HG02973 (cell line): ENCODE data around the gene ATP2B2.
"Not testable (repeated sequence)": the region's sequence is repeated elsewhere in the genome, so short reads cannot be mapped to it uniquely, and the experiment has no call there.

Experiments
- ATAC-seq: cut with Tn5 transposase; IDR thresholded peaks from one replicate; pipeline ENCODE4 v1.9.1; 2021; ENCODE audit warnings: moderate library complexity; ENCODE audit not compliant: unreplicated experiment

Gene ATP2B2

GRCh38 chr3:10505050-10505790, at the start of gene ATP2B2:
Gene ATP2B2 (minus strand): TSS chr3:10505586. CDS start chr3:10449543, 56,043 bp downstream.
- ATAC-seq = no peak

DNA sequence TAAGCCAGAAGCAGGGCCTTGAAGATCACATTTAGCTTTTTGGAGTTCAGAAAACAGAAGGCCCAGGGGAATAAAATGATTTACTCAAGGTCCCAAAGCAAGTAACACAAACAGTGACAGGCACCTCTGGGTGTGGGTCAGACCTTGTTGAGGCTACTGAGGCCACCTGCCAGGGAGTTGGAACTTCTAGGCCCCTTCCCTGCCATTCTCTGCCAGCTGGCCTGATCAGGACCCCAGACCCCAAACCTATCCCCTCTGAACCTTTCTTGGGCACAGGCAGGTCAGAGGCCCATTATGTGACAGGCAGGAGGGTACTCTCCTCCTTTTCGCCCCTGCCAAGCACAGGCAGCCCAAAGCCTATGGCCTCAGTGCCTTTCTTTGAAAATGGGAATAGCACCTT, 49.4 kb upstream of the ATP2B2 start:
- no peak for ATAC-seq

- no peak for ATAC-seq
These were observed 48.8 kb upstream of the ATP2B2 start for GRCh38 chr3:10554236-10554611.

- no peak for ATAC-seq
These were observed 48.3 kb upstream of the ATP2B2 start for GRCh38 chr3:10553591-10554235.

DNA sequence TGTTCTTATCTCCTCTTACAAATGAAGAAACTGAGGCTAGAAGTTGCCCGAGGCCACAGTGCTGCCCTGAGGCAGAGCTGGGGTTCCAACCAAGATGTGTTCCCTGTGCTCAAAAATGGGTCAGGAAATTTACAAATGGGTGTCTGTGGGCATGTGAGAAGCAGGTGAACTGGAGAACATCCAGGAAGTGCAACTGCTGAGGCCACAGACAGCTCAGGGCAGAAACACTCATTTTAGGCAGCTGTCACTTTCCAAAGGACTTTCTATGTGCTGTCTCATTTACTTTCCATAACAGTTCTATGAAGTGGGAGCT, 47.2 kb upstream of the ATP2B2 start:
- no peak for ATAC-seq

- ATAC-seq = no peak
These were observed 46.6 kb upstream of the ATP2B2 start for GRCh38 chr3:10551821-10552630.

DNA sequence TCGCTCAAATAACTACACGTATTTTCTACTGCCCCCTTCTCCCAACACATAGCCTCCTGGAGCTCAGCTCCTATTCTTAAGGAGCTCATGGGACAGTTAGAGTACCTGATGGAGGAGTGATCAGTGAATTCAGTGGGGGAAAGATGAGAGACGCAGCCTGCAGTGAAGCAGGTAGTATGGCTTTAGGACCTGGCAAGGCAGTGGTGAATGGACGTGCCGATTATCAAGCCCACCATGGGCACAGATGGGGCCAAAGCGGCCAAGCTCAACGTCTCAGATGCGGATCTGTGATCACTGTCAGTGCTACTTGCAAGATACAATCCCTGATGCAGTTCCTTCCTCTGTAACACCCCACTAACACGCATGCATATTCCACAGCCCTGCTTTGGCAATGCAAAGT, 45.8 kb upstream of the ATP2B2 start:
- ATAC-seq = no peak

DNA sequence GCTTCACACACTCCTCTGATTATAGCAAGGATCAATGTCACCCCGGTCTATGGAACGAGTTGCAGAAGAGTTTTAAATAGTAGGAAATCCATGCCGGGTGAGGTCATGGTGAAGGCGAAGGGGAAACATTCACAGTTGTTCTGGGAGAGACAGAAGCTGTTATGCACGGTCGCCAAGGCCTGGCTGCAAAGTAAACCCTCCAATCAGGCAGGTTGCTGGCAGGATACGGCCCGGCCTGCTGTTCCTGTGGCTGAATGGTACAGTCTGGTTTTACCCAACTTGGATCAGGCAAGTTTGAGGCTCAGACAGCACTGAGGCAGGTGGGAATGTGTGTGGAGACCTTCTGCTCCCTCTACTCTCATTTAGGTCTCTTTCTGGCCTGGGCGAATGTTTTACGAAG, 45.3 kb upstream of the ATP2B2 start:
- no peak for ATAC-seq

GRCh38 chr3:10549617-10550230, 44.3 kb upstream of the ATP2B2 start:
- no peak for ATAC-seq

GRCh38 chr3:10548992-10549391, 43.6 kb upstream of the ATP2B2 start:
- ATAC-seq = no peak

DNA sequence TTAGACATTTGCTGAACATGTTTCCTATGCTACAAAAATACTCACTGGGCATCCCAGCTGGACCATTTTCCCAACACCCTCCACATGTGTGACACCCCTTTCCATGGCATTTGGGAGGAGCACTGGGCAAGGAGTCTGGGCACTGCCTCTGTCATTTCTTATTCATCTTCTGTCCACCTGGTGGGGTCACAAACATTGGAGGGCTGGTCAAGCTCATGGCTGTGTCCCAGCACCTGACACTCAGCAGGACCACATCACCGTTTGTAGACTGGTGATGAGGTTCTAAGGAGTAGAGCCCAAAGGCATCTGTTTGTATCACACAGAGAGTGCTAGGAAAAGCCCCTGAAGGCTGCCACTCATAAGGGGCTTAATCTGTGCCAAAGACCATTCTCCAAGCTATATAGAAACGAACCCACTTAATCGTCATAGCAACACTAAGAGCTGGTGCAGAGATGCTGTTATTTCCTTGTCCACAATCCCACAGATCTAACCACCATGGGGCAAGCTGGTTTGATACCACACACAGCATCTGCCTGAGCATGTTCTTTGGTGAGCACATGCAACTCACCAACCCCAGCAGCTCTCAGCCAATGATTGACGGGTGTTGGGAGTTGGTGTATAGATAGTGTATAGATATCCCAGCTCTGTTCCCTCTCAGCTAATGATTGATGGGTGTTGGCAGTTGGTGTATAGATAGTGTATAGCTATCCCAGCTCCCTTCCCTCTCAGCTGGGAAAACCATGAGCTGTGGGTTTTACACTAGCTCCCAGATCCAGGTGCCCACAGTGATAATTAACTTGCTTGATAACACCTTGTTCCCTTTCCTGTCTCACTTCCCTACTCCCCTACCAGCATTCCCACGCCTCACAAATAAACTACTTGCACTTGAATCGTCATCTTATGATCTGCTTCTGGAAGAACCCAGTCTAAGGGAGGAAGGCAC, 42.7 kb upstream of the ATP2B2 start:
- ATAC-seq = no peak

GRCh38 chr3:10547413-10547812, 42.0 kb upstream of the ATP2B2 start:
- no peak for ATAC-seq

GRCh38 chr3:10546820-10547263, 41.5 kb upstream of the ATP2B2 start:
- ATAC-seq = no peak

DNA sequence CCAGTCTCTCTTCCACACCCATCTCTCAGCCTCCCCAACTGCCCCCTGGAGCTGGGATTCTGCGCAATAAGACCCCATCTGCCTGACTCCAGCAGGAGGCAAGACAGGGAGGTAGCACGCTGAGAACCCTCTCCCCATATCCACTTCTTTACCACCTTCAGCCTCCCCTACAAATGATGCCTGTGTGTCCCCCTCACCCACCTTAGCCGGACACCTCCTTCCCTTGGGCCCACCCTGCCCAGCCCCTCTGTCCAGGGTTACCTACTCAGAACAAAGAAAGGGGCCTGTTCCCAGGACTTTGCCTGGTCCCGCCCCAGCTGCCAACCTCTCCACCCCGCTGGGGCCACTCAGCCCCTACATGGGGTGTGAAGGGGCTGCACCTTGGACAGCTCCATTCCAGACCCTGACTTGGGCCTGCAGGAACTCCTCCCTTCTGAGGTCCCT, 40.8 kb upstream of the ATP2B2 start:
- ATAC-seq = no peak

DNA sequence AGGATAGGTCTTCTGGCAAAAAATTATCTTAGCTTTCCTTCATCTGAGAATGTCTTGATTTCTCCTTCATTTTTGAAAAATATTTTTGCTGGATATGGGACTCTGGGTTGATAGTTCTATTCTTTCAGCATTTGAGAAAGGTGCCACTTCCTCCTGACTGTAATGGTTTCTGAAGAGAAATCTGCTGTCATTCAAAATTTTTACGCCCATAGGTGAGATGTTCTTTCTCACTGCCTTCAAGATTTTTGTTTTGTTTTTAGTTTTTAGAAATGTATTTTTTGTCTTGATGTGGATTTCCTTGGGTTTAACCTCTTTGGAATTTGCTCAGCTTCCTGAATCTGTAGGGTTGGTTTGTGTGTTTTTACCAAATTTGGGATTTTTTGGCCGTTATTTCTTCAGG, 37.1 kb upstream of the ATP2B2 start:
- no peak for ATAC-seq

DNA sequence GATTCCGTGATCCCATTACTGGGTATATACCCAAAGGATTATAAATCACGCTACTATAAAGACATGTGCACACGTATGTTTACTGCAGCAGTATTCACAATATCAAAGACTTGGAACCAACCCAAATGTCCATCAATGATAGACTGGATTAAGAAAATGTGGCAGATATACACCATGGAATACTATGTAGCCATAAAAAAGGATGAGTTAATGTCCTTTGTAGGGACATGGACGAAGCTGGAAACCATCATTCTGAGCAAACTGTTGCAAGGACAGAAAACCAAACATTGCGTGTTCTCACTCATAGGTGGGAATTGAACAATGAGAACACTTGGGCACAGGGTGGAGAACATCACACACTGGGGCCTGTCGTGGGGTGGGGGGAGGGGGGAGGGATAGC, 35.0 kb upstream of the ATP2B2 start:
- not testable (repeated sequence) for ATAC-seq

- no peak for ATAC-seq
These were observed 28.7 kb upstream of the ATP2B2 start for GRCh38 chr3:10534066-10534465.

DNA sequence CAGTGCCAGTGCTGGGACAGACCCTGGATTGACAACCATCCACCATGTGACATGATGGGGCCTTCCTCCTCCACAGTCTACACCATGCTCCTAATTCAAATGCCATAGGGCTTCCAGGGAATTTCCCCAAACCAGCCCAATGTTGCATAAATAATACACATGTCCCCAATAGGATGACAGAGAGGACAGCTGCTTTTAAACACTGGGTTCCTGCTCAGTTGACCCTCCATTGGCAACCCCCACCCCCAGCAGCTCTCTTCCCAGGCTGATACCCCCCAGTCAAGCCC, 28.3 kb upstream of the ATP2B2 start:
- ATAC-seq = no peak

DNA sequence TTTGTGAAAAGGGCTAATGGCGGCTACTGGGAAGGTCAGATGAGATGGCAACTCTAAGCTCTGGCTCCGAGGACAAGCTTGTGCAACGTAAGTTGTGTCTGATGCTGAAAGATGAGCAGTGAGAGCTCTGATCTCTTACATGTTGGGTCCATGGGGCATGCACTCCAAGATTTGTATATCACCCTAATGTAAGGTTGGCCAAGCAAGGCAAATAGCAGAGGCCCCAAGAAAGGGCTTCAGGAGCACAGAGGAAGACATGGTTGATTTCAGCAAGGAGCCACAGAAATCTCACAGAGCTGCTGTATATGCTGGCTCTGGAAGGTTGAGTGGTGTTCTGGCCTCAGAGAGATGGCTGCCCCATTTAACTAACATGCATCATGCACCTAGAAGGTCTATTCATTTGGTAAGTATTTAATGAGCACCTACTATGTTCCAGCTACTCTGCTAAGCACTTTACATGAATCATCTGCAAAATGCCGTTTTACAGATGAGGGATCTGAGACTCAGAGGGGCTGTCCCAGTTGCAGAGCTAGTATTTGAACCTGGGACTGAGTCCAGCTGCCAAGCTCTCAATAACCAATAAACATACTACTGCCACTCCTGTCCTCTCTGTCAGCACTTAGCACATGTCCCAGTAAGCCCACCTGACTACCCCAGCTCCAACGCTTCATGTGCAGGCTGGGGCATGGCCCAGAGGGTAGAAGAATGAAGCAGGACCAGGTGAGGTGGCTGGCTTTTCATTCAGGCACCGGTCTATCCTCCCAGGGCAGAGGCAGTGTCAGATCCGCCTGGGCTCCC, 27.8 kb upstream of the ATP2B2 start:
- ATAC-seq = no peak

DNA sequence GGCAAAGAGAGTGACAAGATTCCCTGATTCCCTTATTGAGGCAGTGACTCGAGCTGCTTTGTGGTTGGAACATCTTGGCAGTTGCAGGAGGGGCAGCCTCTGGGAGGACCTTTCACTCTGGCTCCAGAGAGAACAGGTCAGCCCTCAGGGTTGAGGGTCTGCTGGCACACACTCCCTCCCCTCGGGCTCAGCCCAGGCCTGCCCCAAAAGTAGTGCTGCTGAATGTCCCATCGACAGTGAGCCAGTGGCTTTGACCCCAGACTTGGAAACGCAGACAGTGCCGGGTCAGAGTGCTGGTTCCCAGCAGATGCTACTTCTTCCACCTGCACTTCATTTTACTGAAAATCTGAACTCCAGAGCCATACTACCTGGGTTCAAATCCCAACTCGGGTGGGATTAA, 25.6 kb upstream of the ATP2B2 start:
- ATAC-seq = no peak
